Mesodermal cell (in vitro differentiated cells): Measurements from ENCODE around the gene FUT8.

Experiments used
- H3K27ac ChIP-seq: 2 replicates; pipeline ENCODE4 v1.7.0; 2013; ENCODE audit warnings: mild to moderate bottlenecking, low read depth, low read length, moderate library complexity; ENCODE audit not compliant: severe bottlenecking
- H3K36me3 ChIP-seq: 2 replicates; pipeline ENCODE4 v1.7.1; 2013; ENCODE audit warnings: mild to moderate bottlenecking, low read length, moderate library complexity; ENCODE audit not compliant: control insufficient read depth, insufficient read depth
- H3K4me1 ChIP-seq: one replicate; pipeline ENCODE4 v1.7.1; 2013; ENCODE audit warnings: mild to moderate bottlenecking, low read length; ENCODE audit not compliant: insufficient read depth, control insufficient read depth, poor library complexity, severe bottlenecking
- H3K4me3 ChIP-seq: 2 replicates; pipeline ENCODE4 v1.7.0; 2013; ENCODE audit warnings: low read length, control low read depth, mild to moderate bottlenecking; ENCODE audit not compliant: insufficient read depth, poor library complexity, severe bottlenecking; ENCODE audit errors: extremely low read depth
- H3K9me3 ChIP-seq: 2 replicates; pipeline ENCODE4 v1.7.1; 2013; ENCODE audit warnings: mild to moderate bottlenecking, low read length, moderate library complexity; ENCODE audit not compliant: control insufficient read depth
- WGBS, 2 experiments: methylation state at CpG; one replicate each; pipeline ENCODE4 v1.1.5; 2013; ENCODE audit warnings: missing lambda C conversion rate in 2 of 2; ENCODE audit not compliant: insufficient coverage in 2 of 2; 5-methylcytosine and 5-hydroxymethylcytosine counted together

Gene FUT8

GRCh38 chr14:65789363-65789762 lies 376.8 kb downstream of the FUT8 start:
- Histone ChIP-seq H3K4me3 (no peak overlapping the region), H3K9me3 (no peaks in the 10 kb centered on the region), H3K27ac (no peak overlapping the region), H3K36me3 (no peaks in the 10 kb centered on the region), H3K4me1 (peaks cover 15% of the 10 kb centered on the region)
- 87 to 89% methylated on average over 13 to 14 of the region's 14 CpGs for WGBS, 2 experiments

GRCh38 chr14:65790172-65790815 lies 377.8 kb downstream of the FUT8 start:
- no peak overlapping the region for H3K27ac ChIP-seq
- WGBS, 2 experiments: 45 to 66% methylated on average over 5 of the region's 7 CpGs
- H3K4me1 ChIP-seq: peaks cover 15% of the 10 kb centered on the region
- no peaks in the 10 kb centered on the region for H3K36me3 ChIP-seq
- no peaks in the 10 kb centered on the region for H3K9me3 ChIP-seq
- no peak overlapping the region for H3K4me3 ChIP-seq

DNA sequence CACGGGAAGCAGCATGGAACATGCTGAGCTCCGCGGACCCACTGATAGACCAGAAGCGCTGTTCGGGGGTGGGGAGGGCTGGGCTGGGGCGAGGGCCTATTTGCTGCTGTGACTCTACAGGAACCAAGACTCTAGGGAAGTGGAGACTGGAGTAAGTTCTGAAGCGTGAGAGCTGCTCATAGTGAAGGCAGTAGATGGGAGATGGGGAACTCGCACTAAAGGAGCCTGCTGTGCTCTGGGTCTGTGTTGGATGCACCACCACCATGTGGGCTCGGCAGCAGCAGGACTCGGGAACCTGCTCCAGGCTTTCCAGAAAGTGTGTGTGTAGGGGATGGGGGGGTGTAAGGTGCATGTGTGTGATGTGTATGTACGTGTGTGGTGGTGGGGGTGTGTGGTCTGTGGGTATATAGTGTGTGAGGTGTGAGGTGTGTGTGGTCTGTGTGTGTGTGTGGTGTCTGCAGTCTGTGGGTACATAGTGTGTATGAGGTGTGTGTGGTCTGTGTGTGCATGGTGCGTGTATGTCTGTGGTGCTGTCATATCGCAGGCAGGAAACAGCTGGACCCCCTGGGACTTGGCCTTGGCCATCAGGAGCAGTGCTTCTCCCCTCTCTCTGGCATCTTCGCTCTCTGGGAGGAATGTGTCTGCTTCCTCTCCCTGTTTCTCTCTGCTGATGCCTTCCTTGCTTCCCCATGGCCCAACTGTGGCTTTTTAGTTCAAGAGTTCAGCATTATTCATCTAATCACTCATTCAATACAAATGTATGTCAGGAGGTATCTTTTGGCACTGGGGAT lies 378.9 kb downstream of the FUT8 start:
- 77 to 88% methylated on average over 5 to 13 of the region's 14 CpGs for WGBS, 2 experiments
- Histone ChIP-seq H3K4me1 (peaks cover 15% of the 10 kb centered on the region), H3K27ac (peak overlapping the region; percentile 37), H3K9me3 (no peaks in the 10 kb centered on the region), H3K4me3 (no peak overlapping the region), H3K36me3 (no peaks in the 10 kb centered on the region)

- Histone ChIP-seq H3K4me3 (no peak overlapping the region), H3K4me1 (peaks cover 15% of the 10 kb centered on the region), H3K36me3 (no peaks in the 10 kb centered on the region), H3K27ac (no peak overlapping the region), H3K9me3 (no peaks in the 10 kb centered on the region)
- WGBS, 2 experiments: 78 to 82% methylated on average over 8 to 9 of the region's 9 CpGs
These were observed 379.8 kb downstream of the FUT8 start for GRCh38 chr14:65792208-65792905.
